Suprapubic skin (tissue), 4 donors: ENCODE data around the gene DCAF8L2.

Source experiments
- EP300 ChIP-seq: sonication (generic); formaldehyde crosslinking; IDR thresholded peaks from one replicate; pipeline ENCODE4 v1.6.1; 2017; ENCODE audit warnings: antibody characterized with exemption
- POLR2A ChIP-seq, 2 donors: fragments of 450-650 bp; IDR thresholded peaks; one replicate each; pipeline ENCODE4 v1.6.1; 2017; ENCODE audit warnings: antibody characterized with exemption in 2 of 2, mild to moderate bottlenecking in 2 of 2, moderate library complexity in 2 of 2
- POLR2AphosphoS5 ChIP-seq, 3 donors: sonication (generic); formaldehyde crosslinking; IDR thresholded peaks; one replicate each; pipeline ENCODE4 v1.6.1; 2017; ENCODE audit warnings: antibody characterized with exemption in 3 of 3
- TF ChIP-seq, protein P1 (sequence below), 2 donors: fragments of 200-600 bp in 1 of 2; fragments of 450-650 bp in 1 of 2; sonication (generic) in 1 of 2; IDR thresholded peaks; one replicate each; pipeline ENCODE4 v1.5.1; 2016 to 2019; ENCODE audit warnings: antibody characterized with exemption in 2 of 2, mild to moderate bottlenecking in 1 of 2, moderate library complexity in 1 of 2

DNA sequence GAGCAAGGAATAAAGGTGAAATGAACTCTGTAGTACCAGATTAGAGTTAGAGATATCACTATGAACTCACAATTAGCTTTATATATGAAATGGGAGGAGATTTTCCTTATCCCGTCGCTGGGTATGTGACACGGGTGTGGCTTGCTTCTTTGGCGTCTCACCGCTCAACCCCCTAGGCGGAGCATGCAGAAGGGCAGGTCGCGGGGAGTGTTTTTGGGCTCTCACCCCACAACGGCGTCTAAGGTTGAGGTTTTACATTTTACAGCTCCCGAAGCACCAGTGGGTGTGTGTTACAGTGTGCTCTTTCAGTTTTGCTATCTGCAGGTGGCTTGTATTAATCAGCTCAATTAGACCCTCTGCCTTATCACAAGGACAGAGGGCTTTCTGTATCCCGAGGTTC lies 175.6 kb downstream of the DCAF8L2 start:
- TF ChIP-seq POLR2A (IDR thresholded peaks at IDR 0.05) (no peak), EP300 (no peak), POLR2AphosphoS5 (IDR thresholded peaks at IDR 0.05) (no peak)
- TF ChIP-seq, protein P1, sequence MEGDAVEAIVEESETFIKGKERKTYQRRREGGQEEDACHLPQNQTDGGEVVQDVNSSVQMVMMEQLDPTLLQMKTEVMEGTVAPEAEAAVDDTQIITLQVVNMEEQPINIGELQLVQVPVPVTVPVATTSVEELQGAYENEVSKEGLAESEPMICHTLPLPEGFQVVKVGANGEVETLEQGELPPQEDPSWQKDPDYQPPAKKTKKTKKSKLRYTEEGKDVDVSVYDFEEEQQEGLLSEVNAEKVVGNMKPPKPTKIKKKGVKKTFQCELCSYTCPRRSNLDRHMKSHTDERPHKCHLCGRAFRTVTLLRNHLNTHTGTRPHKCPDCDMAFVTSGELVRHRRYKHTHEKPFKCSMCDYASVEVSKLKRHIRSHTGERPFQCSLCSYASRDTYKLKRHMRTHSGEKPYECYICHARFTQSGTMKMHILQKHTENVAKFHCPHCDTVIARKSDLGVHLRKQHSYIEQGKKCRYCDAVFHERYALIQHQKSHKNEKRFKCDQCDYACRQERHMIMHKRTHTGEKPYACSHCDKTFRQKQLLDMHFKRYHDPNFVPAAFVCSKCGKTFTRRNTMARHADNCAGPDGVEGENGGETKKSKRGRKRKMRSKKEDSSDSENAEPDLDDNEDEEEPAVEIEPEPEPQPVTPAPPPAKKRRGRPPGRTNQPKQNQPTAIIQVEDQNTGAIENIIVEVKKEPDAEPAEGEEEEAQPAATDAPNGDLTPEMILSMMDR (IDR thresholded peaks at IDR 0.05): no peak
